Peyer's patch (tissue), 4 donors: Measurements from ENCODE around the gene C10orf67. TPM values are rescaled to one million over a fixed set of nuclear protein-coding genes. Genes with fewer than 3 reads are reported as not detected.
"Not testable (repeated sequence)": the region's sequence is repeated elsewhere in the genome, so short reads cannot be mapped to it uniquely, and the experiment has no call there.

Source experiments
- DNase-seq, 3 donors: peaks; one replicate each; pipeline ENCODE4 v3.0.0-alpha.2; 2017 to 2019
- H3K27ac ChIP-seq, 4 donors: fragments of 200-600 bp; sonication (generic); one replicate each; pipeline ENCODE4 v1.5.1; 2016 to 2019
- H3K27me3 ChIP-seq, 2 donors: fragments of 200-600 bp; sonication (generic); one replicate each; pipeline ENCODE4 v1.5.1; 2019
- H3K36me3 ChIP-seq, 3 donors: fragments of 200-600 bp; sonication (generic); one replicate each; pipeline ENCODE4 v1.5.1; 2016 to 2019
- H3K4me1 ChIP-seq, 4 donors: fragments of 200-600 bp; sonication (generic); one replicate each; pipeline ENCODE4 v1.5.1; 2016 to 2019
- H3K4me3 ChIP-seq, 4 donors: fragments of 200-600 bp; sonication (generic); 1 replicate in 3 of 4; 2 replicates in 1 of 4; pipeline ENCODE4 v1.5.1; 2016 to 2019; ENCODE audit warnings: mild to moderate bottlenecking in 1 of 4
- H3K9me3 ChIP-seq, 4 donors: fragments of 200-600 bp; sonication (generic); one replicate each; pipeline ENCODE4 v1.5.1; 2016 to 2019; ENCODE audit warnings: mild to moderate bottlenecking in 1 of 4
- CTCF ChIP-seq, 6 experiments: fragments of 450-650 bp in 4 of 6; fragments of 200-600 bp in 2 of 6; sonication (generic) in 1 of 6; IDR thresholded peaks; one replicate each; pipeline ENCODE4 v1.5.1; 2017 to 2019; ENCODE audit warnings: antibody characterized with exemption in 6 of 6, mild to moderate bottlenecking in 3 of 6, moderate library complexity in 1 of 6
- POLR2A ChIP-seq, 2 donors: fragments of 450-650 bp; IDR thresholded peaks; one replicate each; pipeline ENCODE4 v1.5.1; 2017; ENCODE audit warnings: antibody characterized with exemption in 2 of 2, mild to moderate bottlenecking in 2 of 2, moderate library complexity in 2 of 2
- total RNA-seq, 4 donors: library from RNA; depleted of rRNA; stranded (reverse); fragments of >200 nt; gene quantifications; one replicate each; pipeline ENCODE4 v1.1.0, GENCODE V29; 2016

Gene C10orf67
- total RNA-seq, 4 donors from 2014 or later: 1.2 TPM; not detected in 3

GRCh38 chr10:23373156-23373555, 28.6 kb upstream of the C10orf67 start:
- no peak overlapping the region for H3K4me3 ChIP-seq
- H3K27ac ChIP-seq: no peak overlapping the region
- H3K36me3 ChIP-seq: no peaks in the 10 kb centered on the region
- TF ChIP-seq POLR2A (IDR thresholded peaks at IDR 0.05): no peak
- TF ChIP-seq CTCF (IDR thresholded peaks at IDR 0.05): no peak
- no peak for DNase-seq
- no peaks in the 10 kb centered on the region for H3K27me3 ChIP-seq
- peaks cover 0 to 9% (median 0%) of the 10 kb centered on the region in 4 donors for H3K4me1 ChIP-seq
- no peaks in the 10 kb centered on the region for H3K9me3 ChIP-seq

- H3K27me3 ChIP-seq: no peaks in the 10 kb centered on the region
- peaks cover 0 to 9% (median 0%) of the 10 kb centered on the region in 4 donors for H3K4me1 ChIP-seq
- H3K27ac ChIP-seq: no peak overlapping the region
- no peaks in the 10 kb centered on the region for H3K9me3 ChIP-seq
- TF ChIP-seq CTCF (IDR thresholded peaks at IDR 0.05) (no peak), POLR2A (IDR thresholded peaks at IDR 0.05) (no peak)
- no peak overlapping the region for H3K4me3 ChIP-seq
- no peak for DNase-seq
- H3K36me3 ChIP-seq: no peaks in the 10 kb centered on the region
Measured at GRCh38 chr10:23371073-23371472, 26.5 kb upstream of the C10orf67 start.

GRCh38 chr10:23370106-23370505, 25.5 kb upstream of the C10orf67 start:
- Histone ChIP-seq H3K36me3 (no peaks in the 10 kb centered on the region), H3K27me3 (no peaks in the 10 kb centered on the region), H3K9me3 (no peaks in the 10 kb centered on the region), H3K4me3 (no peak overlapping the region), H3K27ac (no peak overlapping the region), H3K4me1 (peaks cover 0 to 9% (median 0%) of the 10 kb centered on the region in 4 donors)
- TF ChIP-seq POLR2A (IDR thresholded peaks at IDR 0.05) (no peak), CTCF (IDR thresholded peaks at IDR 0.05) (no peak)
- no peak for DNase-seq

- no peak for TF ChIP-seq CTCF (IDR thresholded peaks at IDR 0.05)
- no peak for TF ChIP-seq POLR2A (IDR thresholded peaks at IDR 0.05)
- H3K27me3 ChIP-seq: no peaks in the 10 kb centered on the region
- no peaks in the 10 kb centered on the region for H3K36me3 ChIP-seq
- H3K27ac ChIP-seq: no peak overlapping the region
- DNase-seq: no peak
- no peaks in the 10 kb centered on the region for H3K9me3 ChIP-seq
- no peak overlapping the region for H3K4me3 ChIP-seq
- H3K4me1 ChIP-seq: peaks cover 0 to 9% (median 0%) of the 10 kb centered on the region in 4 donors
Measured at GRCh38 chr10:23368816-23369640, 24.4 kb upstream of the C10orf67 start.

- TF ChIP-seq CTCF (IDR thresholded peaks at IDR 0.05) (no peak), POLR2A (IDR thresholded peaks at IDR 0.05) (no peak)
- Histone ChIP-seq H3K4me3 (no peak overlapping the region), H3K27me3 (no peaks in the 10 kb centered on the region), H3K4me1 (peaks cover 0 to 9% (median 0%) of the 10 kb centered on the region in 4 donors), H3K36me3 (no peaks in the 10 kb centered on the region), H3K9me3 (no peaks in the 10 kb centered on the region), H3K27ac (peak overlapping the region in 1 of 4 donors; percentile 5)
- DNase-seq: no peak
Measured at GRCh38 chr10:23367896-23368595, 23.4 kb upstream of the C10orf67 start.

- DNase-seq, H3K36me3 ChIP-seq, H3K27ac ChIP-seq, H3K9me3 ChIP-seq, H3K4me1 ChIP-seq, H3K27me3 ChIP-seq, H3K4me3 ChIP-seq: not testable (repeated sequence)
Measured at GRCh38 chr10:23365417-23366030, 20.9 kb upstream of the C10orf67 start.
